Hematopoietic multipotent progenitor cell treated with erythropoietin and hydrocortisone succinate and interleukin-3 and kit ligand, for 8 days (in vitro differentiated cells): ENCODE data around the gene COG6.

Experiments
- DNase-seq: peaks from one replicate; pipeline ENCODE4 v3.0.0-alpha.2; 2015

COG6 gene

GRCh38 chr13:39773833-39774232 lies 118.4 kb downstream of the COG6 start:
- DNase-seq = no peak

GRCh38 chr13:39776439-39776838 lies 121.0 kb downstream of the COG6 start:
- no peak for DNase-seq

GRCh38 chr13:39777021-39777420 lies 121.6 kb downstream of the COG6 start:
- DNase-seq = no peak

GRCh38 chr13:39777527-39778061 lies 122.1 kb downstream of the COG6 start:
- peak; percentile 40 for DNase-seq

GRCh38 chr13:39779337-39780265 lies 124.1 kb downstream of the COG6 start:
- DNase-seq = peak; percentile 3

- no peak for DNase-seq
Observed at GRCh38 chr13:39780711-39781110, 125.2 kb downstream of the COG6 start.

- DNase-seq = no peak
Observed at GRCh38 chr13:39781381-39781780, 125.9 kb downstream of the COG6 start.

- no peak for DNase-seq
Observed at GRCh38 chr13:39783051-39783450, 127.6 kb downstream of the COG6 start.

GRCh38 chr13:39784347-39784746 lies 128.9 kb downstream of the COG6 start:
- DNase-seq = no peak

GRCh38 chr13:39786091-39786490 lies 130.6 kb downstream of the COG6 start:
- DNase-seq = no peak

GRCh38 chr13:39787086-39787487 lies 131.6 kb downstream of the COG6 start:
- DNase-seq = no peak

- no peak for DNase-seq
Observed at GRCh38 chr13:39788102-39788501, 132.6 kb downstream of the COG6 start.

- DNase-seq = no peak
Observed at GRCh38 chr13:39789451-39789850, 134.0 kb downstream of the COG6 start.
